PFSK-1 (cell line): Measurements from ENCODE around the gene RAPH1.

ENCODE experiments used
- FOXP2 ChIP-seq: optimal IDR thresholded peaks from 2 replicates; pipeline ENCODE3; 2011; ENCODE audit warnings: borderline replicate concordance, control low read depth, inconsistent platforms; ENCODE audit not compliant: insufficient read depth; ENCODE audit errors: extremely low read length, extremely low read depth
- POLR2AphosphoS5 ChIP-seq: IDR thresholded peaks from 2 replicates; pipeline ENCODE4 v1.6.1; 2012; ENCODE audit warnings: low read depth, mild to moderate bottlenecking, control low read depth, low read length, moderate library complexity
- SIN3A ChIP-seq: IDR thresholded peaks from 2 replicates; pipeline ENCODE4 v1.6.1; 2012; ENCODE audit warnings: mild to moderate bottlenecking, low read length, moderate library complexity, borderline replicate concordance; ENCODE audit not compliant: insufficient read depth
- TAF1 ChIP-seq: IDR thresholded peaks from 2 replicates; pipeline ENCODE4 v1.6.1; 2012; ENCODE audit warnings: low read length, control low read depth, borderline replicate concordance; ENCODE audit not compliant: insufficient read depth
- TF ChIP-seq, protein P1 (sequence below), 2 experiments: IDR thresholded peaks; 2 replicates each; pipeline versions ENCODE4 v1.6.1 to v1.8.0; 2011 to 2012; ENCODE audit warnings: low read depth in 2 of 2, low read length in 2 of 2, control low read depth in 1 of 2, inconsistent platforms in 1 of 2, mild to moderate bottlenecking in 1 of 2, moderate library complexity in 1 of 2; ENCODE audit not compliant: insufficient read depth in 1 of 2

RAPH1 gene

DNA sequence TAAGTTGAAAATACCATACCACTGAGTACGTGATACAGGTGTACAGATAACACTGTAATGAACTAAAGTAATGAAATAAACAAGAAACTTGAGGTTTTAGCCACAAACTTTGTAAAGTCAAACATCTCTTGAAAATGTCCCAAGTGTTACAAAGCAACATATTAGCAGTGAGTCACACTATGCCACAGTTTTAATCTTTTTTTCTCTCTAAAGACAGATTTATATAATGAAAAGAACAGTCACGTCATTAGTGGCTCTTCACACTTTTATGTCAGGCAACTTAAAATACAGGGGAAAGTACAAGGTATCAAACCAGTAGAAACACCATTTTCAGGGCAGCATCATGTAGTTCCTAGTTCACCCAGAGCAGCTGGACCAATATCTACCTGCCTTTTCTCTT lies 42.1 kb downstream of the RAPH1 start:
- TF ChIP-seq FOXP2, result no peak
- TF ChIP-seq, protein P1, sequence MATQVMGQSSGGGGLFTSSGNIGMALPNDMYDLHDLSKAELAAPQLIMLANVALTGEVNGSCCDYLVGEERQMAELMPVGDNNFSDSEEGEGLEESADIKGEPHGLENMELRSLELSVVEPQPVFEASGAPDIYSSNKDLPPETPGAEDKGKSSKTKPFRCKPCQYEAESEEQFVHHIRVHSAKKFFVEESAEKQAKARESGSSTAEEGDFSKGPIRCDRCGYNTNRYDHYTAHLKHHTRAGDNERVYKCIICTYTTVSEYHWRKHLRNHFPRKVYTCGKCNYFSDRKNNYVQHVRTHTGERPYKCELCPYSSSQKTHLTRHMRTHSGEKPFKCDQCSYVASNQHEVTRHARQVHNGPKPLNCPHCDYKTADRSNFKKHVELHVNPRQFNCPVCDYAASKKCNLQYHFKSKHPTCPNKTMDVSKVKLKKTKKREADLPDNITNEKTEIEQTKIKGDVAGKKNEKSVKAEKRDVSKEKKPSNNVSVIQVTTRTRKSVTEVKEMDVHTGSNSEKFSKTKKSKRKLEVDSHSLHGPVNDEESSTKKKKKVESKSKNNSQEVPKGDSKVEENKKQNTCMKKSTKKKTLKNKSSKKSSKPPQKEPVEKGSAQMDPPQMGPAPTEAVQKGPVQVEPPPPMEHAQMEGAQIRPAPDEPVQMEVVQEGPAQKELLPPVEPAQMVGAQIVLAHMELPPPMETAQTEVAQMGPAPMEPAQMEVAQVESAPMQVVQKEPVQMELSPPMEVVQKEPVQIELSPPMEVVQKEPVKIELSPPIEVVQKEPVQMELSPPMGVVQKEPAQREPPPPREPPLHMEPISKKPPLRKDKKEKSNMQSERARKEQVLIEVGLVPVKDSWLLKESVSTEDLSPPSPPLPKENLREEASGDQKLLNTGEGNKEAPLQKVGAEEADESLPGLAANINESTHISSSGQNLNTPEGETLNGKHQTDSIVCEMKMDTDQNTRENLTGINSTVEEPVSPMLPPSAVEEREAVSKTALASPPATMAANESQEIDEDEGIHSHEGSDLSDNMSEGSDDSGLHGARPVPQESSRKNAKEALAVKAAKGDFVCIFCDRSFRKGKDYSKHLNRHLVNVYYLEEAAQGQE (IDR thresholded peaks at IDR 0.05; ENCODE audit: insufficient read depth in 1 of 2, low read depth in 2 of 2, low read length in 2 of 2), result no peak
- TF ChIP-seq SIN3A, result no peak
- no peak for TF ChIP-seq POLR2AphosphoS5
- no peak for TF ChIP-seq TAF1

DNA sequence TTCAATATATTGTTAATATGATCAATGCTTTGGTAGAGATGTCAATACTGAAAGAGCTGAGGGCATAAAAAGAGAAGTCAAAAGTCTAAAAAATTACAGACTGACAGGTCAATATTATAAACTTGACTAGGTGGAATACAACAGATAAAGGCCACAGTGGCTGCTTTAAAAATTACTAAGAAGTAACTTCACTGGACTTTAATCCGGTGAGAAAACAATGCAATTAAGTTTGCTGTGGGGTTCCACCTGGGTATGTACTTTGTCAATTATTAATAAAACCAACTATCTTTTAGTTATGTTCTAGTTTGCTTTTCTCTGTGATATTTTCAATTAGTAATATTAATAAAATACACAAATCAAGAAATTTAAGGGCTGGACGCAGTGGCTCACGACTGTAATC lies 44.7 kb downstream of the RAPH1 start:
- TF ChIP-seq SIN3A (no peak), TAF1 (no peak), POLR2AphosphoS5 (no peak)
- TF ChIP-seq, protein P1 (IDR thresholded peaks at IDR 0.05; ENCODE audit: insufficient read depth in 1 of 2, low read depth in 2 of 2, low read length in 2 of 2), result no peak

DNA sequence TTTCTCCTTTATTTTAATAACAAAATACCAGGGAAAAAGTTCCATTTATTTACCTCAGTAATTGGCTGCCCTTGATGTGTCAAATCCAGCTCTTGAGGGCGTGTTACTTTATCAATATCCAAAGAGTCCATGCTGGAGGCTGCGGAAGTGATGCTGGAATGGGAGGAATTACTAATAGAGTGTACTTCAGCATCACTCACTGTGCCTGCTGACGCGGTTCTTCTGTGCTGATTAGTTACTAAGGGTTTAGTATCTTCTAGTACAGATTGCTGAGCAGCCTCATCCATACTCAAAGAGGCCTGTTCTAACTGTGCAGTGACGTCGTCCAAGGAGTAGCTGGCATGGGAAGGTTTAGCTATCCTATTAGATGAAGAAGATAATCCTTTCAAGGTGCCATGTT lies 45.6 kb downstream of the RAPH1 start:
- no peak for TF ChIP-seq TAF1
- TF ChIP-seq FOXP2, result no peak
- TF ChIP-seq, protein P1 (IDR thresholded peaks at IDR 0.05; ENCODE audit: insufficient read depth in 1 of 2, low read depth in 2 of 2, low read length in 2 of 2), result no peak
- TF ChIP-seq POLR2AphosphoS5, result no peak
- TF ChIP-seq SIN3A, result no peak

DNA sequence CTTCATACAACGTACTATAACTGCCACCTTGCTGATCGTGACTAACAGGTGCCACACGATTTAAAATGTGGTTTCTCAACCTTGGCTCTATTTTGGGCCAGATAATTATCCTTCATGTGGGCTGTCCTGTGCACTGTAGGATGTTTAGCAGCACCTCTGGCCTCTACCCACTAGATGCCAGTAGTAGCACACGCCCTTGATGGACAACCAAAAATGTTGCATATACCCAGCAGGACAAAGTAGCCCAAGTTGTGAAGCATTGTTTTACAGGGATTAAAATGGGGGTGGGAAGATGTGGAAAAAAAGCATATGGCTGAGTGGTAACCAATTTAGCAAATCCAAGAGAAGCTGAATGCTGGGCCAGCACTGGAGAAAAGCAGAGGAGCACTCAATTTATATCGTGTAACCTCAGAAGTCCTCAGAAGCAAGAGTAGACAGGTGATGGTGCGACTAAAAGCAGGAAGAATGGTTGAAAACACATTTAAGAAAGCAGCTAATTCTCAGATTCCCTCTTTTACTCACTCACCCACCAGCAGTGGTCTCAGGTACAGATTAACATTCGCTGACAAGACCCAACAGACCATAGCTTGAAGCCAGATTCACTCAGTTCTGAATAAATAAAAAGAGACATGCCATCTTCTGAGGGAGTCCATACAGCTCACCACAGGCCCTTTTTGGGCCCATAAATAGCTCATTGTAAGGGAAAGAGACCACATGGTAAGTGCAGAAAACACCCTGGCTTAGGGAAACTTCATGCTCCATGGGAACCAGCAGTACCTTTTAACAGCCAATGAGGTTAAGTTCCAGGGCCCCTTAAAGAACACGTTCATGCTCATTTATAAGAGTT lies 50.6 kb downstream of the RAPH1 start:
- TF ChIP-seq SIN3A (no peak), POLR2AphosphoS5 (no peak), TAF1 (no peak), FOXP2 (no peak)
- TF ChIP-seq, protein P1 (IDR thresholded peaks at IDR 0.05; ENCODE audit: insufficient read depth in 1 of 2, low read depth in 2 of 2, low read length in 2 of 2), result no peak
